Spinal cord (tissue), 10 donors: ENCODE data around the gene SPATA3. TPM values are rescaled to one million over a fixed set of nuclear protein-coding genes. Genes with fewer than 3 reads are reported as not detected.
A peak's percentile ranks its signal among the peaks of the same experiment; 100 is the strongest.

Experiments
- DNase-seq, 6 donors: peaks; one replicate each; pipeline versions ENCODE4 v3.0.0 to v3.0.0-alpha.2; 2013 to 2015; ENCODE audit warnings: low spot score in 6 of 6, low read depth in 4 of 6
- H3K27ac ChIP-seq: one replicate; pipeline ENCODE4 v1.5.1; 2013; ENCODE audit warnings: low read depth, low read length, control low read depth
- H3K27me3 ChIP-seq: one replicate; pipeline ENCODE4 v1.6.1; 2013; ENCODE audit warnings: low read length; ENCODE audit not compliant: control insufficient read depth, insufficient read depth
- H3K36me3 ChIP-seq: one replicate; pipeline ENCODE4 v1.6.1; 2013; ENCODE audit warnings: low read length; ENCODE audit not compliant: control insufficient read depth, insufficient read depth
- H3K4me1 ChIP-seq: one replicate; pipeline ENCODE4 v1.6.1; 2013; ENCODE audit warnings: low read length; ENCODE audit not compliant: control insufficient read depth, insufficient read depth
- H3K4me3 ChIP-seq: one replicate; pipeline ENCODE4 v1.5.1; 2013; ENCODE audit warnings: low read depth, low read length, control low read depth
- H3K9me3 ChIP-seq: one replicate; pipeline ENCODE4 v1.6.1; 2013; ENCODE audit warnings: low read length; ENCODE audit not compliant: control insufficient read depth, insufficient read depth
- WGBS: methylation state at CpG from one replicate; pipeline ENCODE4 v1.1.5; 2013; ENCODE audit warnings: missing lambda C conversion rate; ENCODE audit not compliant: insufficient coverage; 5-methylcytosine and 5-hydroxymethylcytosine counted together
- long read RNA-seq, 4 donors: transcript quantifications; one replicate each; lab custom pipeline, GENCODE V29; 2026
- polyA plus RNA-seq, 2 donors: library from polyadenylated mRNA; unstranded; fragments of 120-200 nt; gene quantifications; one replicate each; pipeline ENCODE4 v1.2.1, GENCODE V29; 2013; ENCODE audit not compliant: insufficient read length in 2 of 2
- total RNA-seq, 2 donors: library from RNA; depleted of rRNA in 1 of 2; stranded (reverse); fragments of 120-200 nt in 1 of 2; fragments of >200 nt in 1 of 2; gene quantifications; one replicate each; pipeline versions ENCODE4 v1.2.3 to v1.2.4, GENCODE V29; 2013 to 2014
- donor health status: healthy.

SPATA3 gene
- total RNA-seq = not detected
- polyA plus RNA-seq = not detected
- long read RNA-seq, donor 1 = 0 reads
- long read RNA-seq, donor 2 = 0 reads
- long read RNA-seq, donor 3 = 0 reads
- long read RNA-seq, donor 4 = 0 reads

- Histone ChIP-seq H3K4me1 (peaks cover 8% of the 10 kb centered on the region), H3K27ac (no peak within 1 kb of the TSS), H3K9me3 (no peaks in the 10 kb centered on the region), H3K27me3 (peaks cover 7% of the 10 kb centered on the region), H3K4me3 (no peak within 1 kb of the TSS), H3K36me3 (no peaks in the 10 kb centered on the region)
- no peak for DNase-seq
- WGBS = 98% methylated on average over 6 of the region's 9 CpGs
Measured at GRCh38 chr2:230995821-230996220, at the start of gene SPATA3. Gene SPATA3 (plus strand): TSS chr2:230996121. CDS start chr2:230996234, 113 bp downstream.

GRCh38 chr2:230946429-230947234 lies 49.3 kb upstream of the SPATA3 start:
- 87% methylated on average over 5 of the region's 7 CpGs for WGBS
- Histone ChIP-seq H3K27ac (no peak overlapping the region), H3K9me3 (no peaks in the 10 kb centered on the region), H3K4me3 (no peak overlapping the region), H3K27me3 (no peaks in the 10 kb centered on the region), H3K4me1 (peaks cover 9% of the 10 kb centered on the region), H3K36me3 (no peaks in the 10 kb centered on the region)
- DNase-seq = no peak

- no peak overlapping the region for H3K4me3 ChIP-seq
- no peaks in the 10 kb centered on the region for H3K27me3 ChIP-seq
- no peaks in the 10 kb centered on the region for H3K9me3 ChIP-seq
- no peak overlapping the region for H3K27ac ChIP-seq
- DNase-seq = no peak
- H3K36me3 ChIP-seq = no peaks in the 10 kb centered on the region
- 94% methylated on average over 2 of the region's 3 CpGs for WGBS
- H3K4me1 ChIP-seq = peaks cover 9% of the 10 kb centered on the region
Measured at GRCh38 chr2:230947235-230947576, 48.7 kb upstream of the SPATA3 start.

- DNase-seq = no peak
Measured at GRCh38 chr2:230947908-230948365, 48.0 kb upstream of the SPATA3 start.

GRCh38 chr2:230949966-230950873 lies 45.7 kb upstream of the SPATA3 start:
- Histone ChIP-seq H3K4me3 (no peak overlapping the region), H3K9me3 (no peaks in the 10 kb centered on the region)
- WGBS = 97% methylated on average over 13 of the region's 20 CpGs

More at GRCh38 chr2:230947908-230948365, 48.0 kb upstream of the SPATA3 start:
- no peaks in the 10 kb centered on the region for H3K9me3 ChIP-seq
- no peaks in the 10 kb centered on the region for H3K27me3 ChIP-seq
- no peaks in the 10 kb centered on the region for H3K36me3 ChIP-seq
- WGBS = 79% methylated on average over 8 of the region's 10 CpGs
- peaks cover 6% of the 10 kb centered on the region for H3K4me1 ChIP-seq
- no peak overlapping the region for H3K27ac ChIP-seq
- H3K4me3 ChIP-seq = no peak overlapping the region

GRCh38 chr2:230950874-230951339 lies 45.0 kb upstream of the SPATA3 start:
- Histone ChIP-seq H3K36me3 (no peaks in the 10 kb centered on the region), H3K27me3 (no peaks in the 10 kb centered on the region), H3K4me3 (no peak overlapping the region), H3K4me1 (no peaks in the 10 kb centered on the region), H3K9me3 (no peaks in the 10 kb centered on the region), H3K27ac (no peak overlapping the region)
- no peak for DNase-seq
- WGBS = 100% methylated on average over 7 of the region's 10 CpGs

More at GRCh38 chr2:230949966-230950873, 45.7 kb upstream of the SPATA3 start:
- Histone ChIP-seq H3K4me1 (no peaks in the 10 kb centered on the region), H3K27me3 (no peaks in the 10 kb centered on the region), H3K36me3 (no peaks in the 10 kb centered on the region), H3K27ac (no peak overlapping the region)
- no peak for DNase-seq

- no CpG with 5 or more reads among the region's 2 CpGs for WGBS
Measured at GRCh38 chr2:230951396-230951795, 44.5 kb upstream of the SPATA3 start.

GRCh38 chr2:230952226-230952956 lies 43.5 kb upstream of the SPATA3 start:
- no peaks in the 10 kb centered on the region for H3K36me3 ChIP-seq
- H3K9me3 ChIP-seq = no peaks in the 10 kb centered on the region
- no peak for DNase-seq
- H3K4me1 ChIP-seq = no peaks in the 10 kb centered on the region
- peaks cover 6% of the 10 kb centered on the region for H3K27me3 ChIP-seq
- 88% methylated on average over 10 of the region's 10 CpGs for WGBS
- H3K27ac ChIP-seq = no peak overlapping the region
- H3K4me3 ChIP-seq = no peak overlapping the region

More at GRCh38 chr2:230951396-230951795, 44.5 kb upstream of the SPATA3 start:
- Histone ChIP-seq H3K27me3 (no peaks in the 10 kb centered on the region), H3K27ac (no peak overlapping the region), H3K4me1 (no peaks in the 10 kb centered on the region), H3K9me3 (no peaks in the 10 kb centered on the region), H3K36me3 (no peaks in the 10 kb centered on the region), H3K4me3 (no peak overlapping the region)
- DNase-seq = peak in 1 of 6 donors; percentile 7

- peak in 1 of 6 donors; percentile 7 for DNase-seq
- no peaks in the 10 kb centered on the region for H3K36me3 ChIP-seq
- no peak overlapping the region for H3K27ac ChIP-seq
- no peak overlapping the region for H3K4me3 ChIP-seq
- H3K4me1 ChIP-seq = no peaks in the 10 kb centered on the region
- peaks cover 10% of the 10 kb centered on the region for H3K27me3 ChIP-seq
- no peaks in the 10 kb centered on the region for H3K9me3 ChIP-seq
- 60% methylated on average over 9 of the region's 9 CpGs for WGBS
Measured at GRCh38 chr2:230953845-230954244, 42.1 kb upstream of the SPATA3 start.
